Measurements from ENCODE around the gene RMI2.

RMI2 gene

GRCh38 chr16:11386054-11386680 lies 40.9 kb downstream of the RMI2 start:
- DNase-seq = no peak

DNA sequence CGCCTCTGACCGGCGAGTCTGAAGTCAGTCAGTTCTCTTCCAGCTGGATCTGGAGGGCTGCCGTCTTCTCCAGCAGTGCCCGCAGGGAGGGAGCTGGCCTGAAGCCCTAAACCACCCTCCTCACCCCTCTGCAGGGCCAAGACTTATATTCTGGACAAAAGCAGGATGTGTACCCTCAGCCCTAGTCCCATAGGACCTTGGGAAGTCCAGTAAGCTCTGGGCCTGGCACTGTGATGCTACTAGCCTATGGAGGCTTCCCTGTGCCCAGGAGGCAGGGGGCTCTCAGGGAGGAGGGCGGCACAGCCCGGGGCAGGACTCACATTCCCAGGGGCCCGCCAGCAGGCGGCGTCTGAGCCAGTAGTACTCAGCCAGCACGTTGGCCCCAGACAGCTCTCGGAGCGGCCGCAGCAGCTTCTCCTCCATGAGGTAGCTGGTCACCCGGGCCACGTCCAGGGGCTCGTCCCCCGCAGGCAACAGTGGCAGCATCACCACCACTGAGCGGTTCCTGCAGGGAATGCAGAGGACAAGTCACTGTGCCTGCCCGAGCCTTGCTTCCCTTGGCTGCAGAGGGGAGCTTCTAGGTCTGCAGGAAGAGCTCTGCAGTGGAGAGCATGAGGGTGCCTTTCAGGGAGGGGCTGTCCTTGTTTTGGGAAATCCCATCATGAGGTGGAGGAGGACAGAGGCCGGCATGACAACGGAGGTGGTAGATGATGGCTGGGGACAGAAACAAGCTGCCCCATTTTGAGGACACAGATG lies 41.7 kb downstream of the RMI2 start:
- DNase-seq = no peak

DNA sequence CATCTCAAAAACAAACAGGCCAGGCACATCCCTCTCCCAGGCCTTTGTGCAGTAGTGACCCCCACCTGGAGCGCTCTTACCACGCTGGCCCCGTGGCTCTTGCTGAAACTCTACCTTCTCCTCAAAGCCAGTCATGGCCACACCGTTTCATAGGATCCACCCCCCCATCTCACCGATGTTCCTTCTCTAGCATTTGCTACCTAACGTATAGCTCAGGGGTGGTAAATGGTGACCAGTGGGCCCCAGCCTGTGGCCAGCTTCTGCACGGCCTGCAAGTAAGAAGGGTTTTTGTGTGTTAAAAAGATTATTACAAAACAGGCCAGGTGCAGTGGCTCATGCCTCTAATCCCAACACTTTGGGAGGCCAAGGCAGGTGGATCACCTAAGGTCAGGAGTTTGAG lies 43.8 kb downstream of the RMI2 start:
- DNase-seq = no peak

DNA sequence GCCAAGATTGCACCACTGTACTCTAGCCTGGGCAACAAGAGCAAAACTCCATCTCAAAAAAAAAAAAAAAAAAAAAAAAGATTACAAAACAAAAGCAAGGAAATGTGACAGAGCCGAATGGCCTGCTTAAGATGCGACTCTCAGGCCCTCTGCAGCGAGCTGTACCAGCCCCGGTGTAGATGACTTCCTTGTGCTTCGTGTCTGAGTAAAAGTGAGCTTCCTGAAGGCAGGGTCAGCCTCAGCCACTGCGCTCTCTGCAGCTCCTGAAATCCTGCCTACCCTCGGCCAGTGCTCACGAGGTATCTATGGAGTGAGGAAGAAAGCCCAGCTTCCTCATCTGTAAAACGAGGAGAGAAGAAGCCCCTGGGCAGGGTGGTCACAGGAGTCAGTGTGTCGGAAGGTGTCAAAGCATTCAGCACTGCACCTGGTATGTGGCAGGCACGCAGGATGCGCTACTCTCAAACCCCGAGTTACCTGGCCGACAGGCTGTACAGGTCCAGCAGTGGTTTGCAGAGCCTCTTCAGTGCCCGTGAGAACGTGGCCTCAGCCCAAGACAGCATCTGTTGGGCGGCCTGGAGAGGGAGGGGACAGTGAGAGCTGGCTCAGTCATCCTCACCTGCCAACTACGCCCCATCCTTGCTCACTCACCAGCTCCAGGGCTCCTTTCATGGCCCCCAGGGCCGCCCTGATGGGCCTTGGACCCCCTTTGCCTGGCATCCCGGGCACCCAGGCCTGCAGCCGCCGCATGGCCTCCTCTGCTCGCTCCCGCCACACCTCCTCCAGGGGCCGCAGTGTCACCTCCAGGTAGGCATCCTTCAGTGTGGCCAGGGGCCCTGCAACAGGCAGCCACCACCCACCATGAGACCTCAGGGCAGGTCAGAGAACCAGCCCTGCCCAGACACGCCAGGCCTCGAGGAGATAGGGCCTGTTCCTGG lies 44.6 kb downstream of the RMI2 start:
- DNase-seq = no peak

GRCh38 chr16:11390573-11391495 lies 45.6 kb downstream of the RMI2 start:
- DNase-seq = no peak

DNA sequence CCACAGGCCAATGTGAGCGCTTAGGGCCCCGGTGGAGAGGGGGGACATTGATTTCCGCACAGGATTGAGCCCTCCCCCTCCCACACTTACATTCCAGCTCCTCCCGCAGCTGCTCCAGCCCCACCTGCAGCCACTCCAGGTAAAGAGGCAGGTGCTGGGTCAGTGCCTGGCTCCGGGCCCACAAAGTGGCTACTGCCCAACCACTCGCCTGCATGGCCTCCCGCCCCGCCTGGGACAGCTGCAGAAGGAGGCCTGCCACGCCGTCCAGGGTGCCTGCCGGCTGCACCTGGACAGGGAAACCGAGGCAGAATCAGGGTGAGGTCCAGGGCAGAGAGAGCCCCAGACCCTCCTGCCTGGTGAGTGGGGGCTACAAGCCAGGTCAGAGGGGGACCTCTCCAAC lies 46.3 kb downstream of the RMI2 start:
- DNase-seq = no peak

GRCh38 chr16:11392041-11392581 lies 46.9 kb downstream of the RMI2 start:
- no peak for DNase-seq

GRCh38 chr16:11393366-11393765 lies 48.1 kb downstream of the RMI2 start:
- DNase-seq = no peak

- DNase-seq = no peak
Measured at GRCh38 chr16:11393861-11394592, 48.8 kb downstream of the RMI2 start.

DNA sequence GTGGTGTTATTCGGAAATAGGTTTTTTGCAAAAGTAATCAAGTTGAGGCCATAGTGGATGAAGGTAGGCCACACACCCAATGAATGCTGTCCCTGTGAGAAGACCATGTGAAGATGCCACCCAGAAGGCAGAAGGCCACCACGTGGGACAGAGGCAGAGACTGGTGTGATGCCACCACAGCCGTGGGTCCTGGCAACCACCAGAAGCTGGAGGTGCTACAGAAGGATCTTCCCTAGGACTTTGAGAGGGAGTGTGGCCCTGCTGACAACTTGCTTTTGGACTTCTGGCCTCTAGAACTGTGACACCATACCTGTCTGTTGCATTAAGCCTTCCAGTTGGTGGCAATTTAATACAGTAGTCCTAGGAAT lies 49.3 kb downstream of the RMI2 start:
- DNase-seq = no peak

DNA sequence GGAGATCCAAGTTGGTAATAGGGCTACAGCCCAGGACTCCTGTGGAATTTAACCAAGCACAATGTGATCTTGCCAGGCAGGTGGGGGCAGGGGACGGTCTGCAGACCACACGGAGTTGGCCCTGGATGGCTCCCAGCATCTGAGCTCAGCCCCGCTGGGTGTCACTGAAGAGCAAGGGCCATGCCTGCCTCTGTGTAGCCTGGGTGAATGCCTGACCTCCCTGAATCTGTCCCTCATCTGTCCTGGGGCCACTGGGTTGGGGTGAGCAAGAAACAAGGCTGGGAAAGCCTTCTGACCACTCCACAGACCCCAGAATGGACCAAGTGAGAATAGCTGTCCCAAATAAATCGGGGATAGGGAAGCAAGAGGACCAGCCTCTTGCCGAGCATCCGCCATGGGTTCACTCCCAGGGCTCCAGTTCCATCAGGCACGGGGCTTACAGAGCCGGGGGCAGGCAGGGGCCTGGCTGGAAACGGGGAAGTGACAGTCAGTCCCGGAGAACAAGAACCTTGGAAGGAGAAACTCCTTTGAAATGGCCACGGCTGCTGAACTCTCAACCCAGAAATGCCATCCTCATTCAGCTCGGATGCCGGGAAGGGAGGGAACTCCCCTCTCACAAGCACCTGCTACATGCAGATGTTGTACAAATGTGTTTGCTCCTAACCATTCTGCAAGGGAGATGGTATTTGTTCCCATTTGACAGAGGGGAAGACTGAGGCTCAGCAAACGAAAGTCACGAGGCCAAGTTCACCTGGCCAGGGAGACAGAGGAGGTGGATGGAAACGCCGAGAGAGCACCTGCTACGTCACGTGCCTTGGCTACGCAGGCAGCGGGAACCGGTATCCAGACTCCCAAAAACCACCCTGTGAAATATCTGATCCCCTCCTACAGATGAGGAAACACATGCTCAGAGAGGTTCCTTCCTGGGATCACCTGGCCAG lies 50.0 kb downstream of the RMI2 start:
- no peak for DNase-seq

- DNase-seq = no peak
Measured at GRCh38 chr16:11395949-11396240, 50.6 kb downstream of the RMI2 start.

GRCh38 chr16:11396241-11397048 lies 51.2 kb downstream of the RMI2 start:
- DNase-seq = peak; percentile 51 to 69

GRCh38 chr16:11398136-11398535 lies 52.9 kb downstream of the RMI2 start:
- DNase-seq = no peak

GRCh38 chr16:11398851-11399250 lies 53.6 kb downstream of the RMI2 start:
- DNase-seq = no peak

DNA sequence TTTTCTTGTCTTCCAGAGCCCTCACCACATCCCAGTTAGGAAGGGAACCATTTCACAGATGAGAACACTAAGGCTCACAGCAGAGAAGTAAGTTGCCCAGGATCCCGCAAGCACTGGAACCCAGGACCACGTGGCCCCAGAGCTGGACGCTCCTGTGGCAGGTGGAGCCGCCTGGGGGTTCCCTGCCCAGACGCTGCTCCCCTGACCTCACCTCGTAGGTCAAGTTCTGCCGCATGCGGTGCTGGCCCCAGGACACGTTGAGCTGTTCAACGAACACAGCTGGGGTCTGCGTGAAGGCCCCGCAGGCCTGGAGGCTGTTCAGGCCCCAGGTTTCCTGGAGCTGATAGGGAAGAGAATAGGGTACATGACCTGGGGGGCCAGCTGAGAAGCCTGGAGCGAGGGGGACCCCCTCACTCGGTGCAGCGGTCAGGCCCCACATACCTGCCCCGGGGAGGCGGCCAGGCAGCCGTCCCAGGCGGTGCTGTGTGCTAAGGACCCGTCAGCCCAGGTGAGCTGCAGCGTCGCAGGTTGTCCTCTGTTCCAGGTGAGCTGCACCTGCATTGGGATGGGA lies 54.1 kb downstream of the RMI2 start:
- no peak for DNase-seq

GRCh38 chr16:11400076-11400475 lies 54.8 kb downstream of the RMI2 start:
- no peak for DNase-seq

Measured in activated CD4-positive, alpha-beta T cell treated with anti-CD3 and anti-CD28 coated beads for 4 hours (primary cell).